Heart left ventricle (tissue), 16 donors: Measurements from ENCODE around the gene COL24A1. TPM values are rescaled to one million over a fixed set of nuclear protein-coding genes. Genes with fewer than 3 reads are reported as not detected.
A peak's percentile ranks its signal among the peaks of the same experiment; 100 is the strongest.

Experiments
- ATAC-seq, 4 donors: fragments of 200-7000 bp; cut with Tn5 transposase; one replicate each; pipeline ENCODE4 v1.9.1; 2020 to 2022; ENCODE audit warnings: moderate library complexity in 4 of 4, mild to moderate bottlenecking in 3 of 4, moderate number of reproducible peaks in 1 of 4
- DNase-seq, 5 donors: peaks; one replicate each; pipeline ENCODE4 v3.0.0-alpha.2; 2020
- H3K27ac ChIP-seq, 12 donors: fragments of 200-600 bp; sonication (generic) in 4 of 12; one replicate each; pipeline versions ENCODE4 v1.5.0 to v1.8.0; 2016 to 2022; ENCODE audit warnings: mild to moderate bottlenecking in 2 of 12
- H3K27me3 ChIP-seq, 9 donors: fragments of 200-600 bp; sonication (generic) in 2 of 9; one replicate each; pipeline versions ENCODE4 v1.5.1 to v1.8.0; 2016 to 2022; ENCODE audit warnings: mild to moderate bottlenecking in 3 of 9
- H3K36me3 ChIP-seq, 9 donors: fragments of 200-600 bp; sonication (generic) in 2 of 9; one replicate each; pipeline versions ENCODE4 v1.5.0 to v1.8.0; 2018 to 2022; ENCODE audit warnings: mild to moderate bottlenecking in 2 of 9
- H3K4me1 ChIP-seq, 12 donors: fragments of 200-600 bp; sonication (generic) in 4 of 12; one replicate each; pipeline versions ENCODE4 v1.5.0 to v1.8.0; 2016 to 2022; ENCODE audit warnings: mild to moderate bottlenecking in 3 of 12
- H3K4me3 ChIP-seq, 12 donors: fragments of 200-600 bp; sonication (generic) in 4 of 12; one replicate each; pipeline versions ENCODE4 v1.5.0 to v1.8.0; 2017 to 2022; ENCODE audit warnings: mild to moderate bottlenecking in 9 of 12, moderate library complexity in 4 of 12
- H3K9me3 ChIP-seq, 12 donors: fragments of 200-600 bp; sonication (generic) in 4 of 12; one replicate each; pipeline versions ENCODE4 v1.5.0 to v1.8.0; 2016 to 2022; ENCODE audit warnings: mild to moderate bottlenecking in 1 of 12
- POLR2A ChIP-seq, 2 donors: fragments of 450-650 bp; IDR thresholded peaks; one replicate each; pipeline ENCODE4 v1.6.1; 2017; ENCODE audit warnings: antibody characterized with exemption in 2 of 2, mild to moderate bottlenecking in 2 of 2, moderate library complexity in 2 of 2
- WGBS, 4 donors: extraction: QIAGEN DNeasy Blood & Tissue Kit in 2 of 4; methylation state at CpG; one replicate each; pipeline versions ENCODE4 v1.1.5 to v1.1.7; 2013 to 2018; 5-methylcytosine and 5-hydroxymethylcytosine counted together
- intact Hi-C, 10 donors: fragments of 100-400 bp; cut with DNase I; formaldehyde crosslinking; loops; one replicate each; pipeline versions ENCODE4 v1.11.1 to v1.14.2; 2022
- polyA plus RNA-seq, 2 donors: library from polyadenylated mRNA; stranded (reverse); fragments of 200-250 nt; gene quantifications; one replicate each; pipeline ENCODE4 v1.2.3, GENCODE V29; 2013
- total RNA-seq, 9 donors: library from RNA; depleted of rRNA in 2 of 9; stranded (reverse); fragments of >200 nt in 2 of 9; fragmentation: NEBNext Ultra II Directional in 3 of 9; extraction: Animal tissue kit (Norgen Biotek cat#: 25700) in 3 of 9; gene quantifications; one replicate each; pipeline versions ENCODE4 v1.1.0 to v1.2.4, GENCODE V29; 2016 to 2023
- TF ChIP-seq, protein P1 (sequence below), 12 donors: fragments of 200-600 bp; sonication (generic) in 4 of 12; IDR thresholded peaks; one replicate each; pipeline versions ENCODE4 v1.5.0 to v1.8.0; 2018 to 2022; ENCODE audit warnings: antibody characterized with exemption in 12 of 12, mild to moderate bottlenecking in 5 of 12
- donor health status: ischemic (EF 13 %, LVEDD 7.1; RV severe dilation, severe dysfunction).
- donor health status: healthy with polysubstance abuse.
- donor health status: DM: no; HTN: yes; CAD: no.
- donor health status: DM: no; HTN: no; CAD: no.
- donor health status: ischemic (EF 25% LVEDD 6.9; RV normal size, moderate dysfunction).
- donor health status: ischemic (EF 25% LVEDD 5.7; RV mildly dilated, moderate dysfunction).
- donor health status: healthy.
- donor health status: DM: yes; HTN: yes; CAD: no.
- donor health status: ischemic (EF 35%, LVEDD 5.7; RV mildly dilated, moderate dysfunction).
- donor health status: nonischemic (EF 11% LVEDD 7.7; RV severe dilation, severe dysfunction).
- donor health status: DM: yes; HTN: yes; CAD: no.
- donor health status: PGD.
- donor health status: ischemic (EF 29% LVEDD 5.4; RV normal size, mild dysfunction).
- donor health status: nonischemic (EF 23%, LVEDD 6.1; RV moderate dilation, normal function).

COL24A1 gene
- total and polyA plus RNA-seq, 11 donors: 0.07 to 2.8 (median 0.40) TPM

DNA sequence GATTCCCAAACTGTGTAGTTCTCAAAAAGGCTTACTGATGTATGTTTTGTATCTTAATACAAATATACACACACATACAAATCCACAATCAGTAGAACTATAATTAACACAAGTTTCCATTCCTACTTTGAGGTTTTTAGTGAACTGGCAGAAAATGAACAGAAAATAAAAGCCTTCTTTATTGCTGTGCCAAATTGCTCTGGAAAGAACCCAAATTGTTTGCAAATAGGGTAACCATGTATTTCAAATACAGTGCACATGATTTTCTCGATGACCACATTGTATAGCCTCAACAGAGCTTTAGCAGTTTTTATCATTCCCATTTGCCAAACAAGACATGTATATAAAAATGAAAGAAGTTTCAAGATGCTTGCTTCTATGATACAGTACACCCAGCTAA is 173.3 kb downstream of the COL24A1 start:
- DNase-seq (no peak), ATAC-seq (no peak)
- WGBS, 4 donors: 49 to 67% (median 63%) methylated on average over 1 of the region's 1 CpG
- no peaks in the 10 kb centered on the region for H3K27me3 ChIP-seq
- intact Hi-C loops: no loop called here
- H3K4me1 ChIP-seq: no peaks in the 10 kb centered on the region
- no peak for TF ChIP-seq POLR2A (IDR thresholded peaks at IDR 0.05)
- TF ChIP-seq, protein P1, sequence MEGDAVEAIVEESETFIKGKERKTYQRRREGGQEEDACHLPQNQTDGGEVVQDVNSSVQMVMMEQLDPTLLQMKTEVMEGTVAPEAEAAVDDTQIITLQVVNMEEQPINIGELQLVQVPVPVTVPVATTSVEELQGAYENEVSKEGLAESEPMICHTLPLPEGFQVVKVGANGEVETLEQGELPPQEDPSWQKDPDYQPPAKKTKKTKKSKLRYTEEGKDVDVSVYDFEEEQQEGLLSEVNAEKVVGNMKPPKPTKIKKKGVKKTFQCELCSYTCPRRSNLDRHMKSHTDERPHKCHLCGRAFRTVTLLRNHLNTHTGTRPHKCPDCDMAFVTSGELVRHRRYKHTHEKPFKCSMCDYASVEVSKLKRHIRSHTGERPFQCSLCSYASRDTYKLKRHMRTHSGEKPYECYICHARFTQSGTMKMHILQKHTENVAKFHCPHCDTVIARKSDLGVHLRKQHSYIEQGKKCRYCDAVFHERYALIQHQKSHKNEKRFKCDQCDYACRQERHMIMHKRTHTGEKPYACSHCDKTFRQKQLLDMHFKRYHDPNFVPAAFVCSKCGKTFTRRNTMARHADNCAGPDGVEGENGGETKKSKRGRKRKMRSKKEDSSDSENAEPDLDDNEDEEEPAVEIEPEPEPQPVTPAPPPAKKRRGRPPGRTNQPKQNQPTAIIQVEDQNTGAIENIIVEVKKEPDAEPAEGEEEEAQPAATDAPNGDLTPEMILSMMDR (IDR thresholded peaks at IDR 0.05): no peak
- H3K27ac ChIP-seq: no peak overlapping the region
- peaks cover 0 to 20% (median 0%) of the 10 kb centered on the region in 12 donors for H3K9me3 ChIP-seq
- no peak overlapping the region for H3K4me3 ChIP-seq
- H3K36me3 ChIP-seq: no peaks in the 10 kb centered on the region

DNA sequence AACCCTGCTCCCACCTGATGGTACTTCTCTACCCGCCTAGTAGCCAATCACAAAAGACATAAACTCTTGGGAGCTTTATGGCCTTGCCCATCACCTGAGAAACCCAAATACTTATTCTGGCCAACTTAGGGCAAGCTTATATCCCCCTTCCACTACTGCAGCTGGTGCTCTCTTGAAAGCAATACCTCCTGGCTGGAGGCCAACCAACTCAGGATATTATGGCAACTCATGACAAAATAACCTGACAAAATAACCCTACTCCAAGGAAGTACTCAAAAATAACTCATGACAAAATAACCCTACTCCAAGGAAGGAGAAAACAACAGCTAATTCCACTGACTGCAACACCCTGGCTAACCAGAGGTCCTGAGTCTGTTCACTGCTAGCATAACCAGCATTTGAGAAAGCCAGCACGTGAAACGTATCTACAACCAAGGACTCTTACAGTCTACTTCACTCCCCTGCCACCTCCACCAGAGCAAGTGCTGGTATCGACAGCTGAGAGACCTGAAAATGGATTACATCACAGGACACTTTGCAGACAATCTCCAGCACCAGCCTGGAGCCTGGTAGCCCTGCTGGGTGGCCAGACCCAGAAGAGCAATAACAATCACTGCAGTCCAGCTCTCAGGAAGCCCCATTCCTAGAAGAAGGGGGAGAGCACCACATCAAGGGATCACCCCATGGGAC is 179.9 kb downstream of the COL24A1 start:
- no peaks in the 10 kb centered on the region for H3K36me3 ChIP-seq
- no peak for TF ChIP-seq POLR2A (IDR thresholded peaks at IDR 0.05)
- TF ChIP-seq, protein P1 (IDR thresholded peaks at IDR 0.05): no peak
- intact Hi-C loops: no loop called here
- no peaks in the 10 kb centered on the region for H3K27me3 ChIP-seq
- DNase-seq: no peak
- no peaks in the 10 kb centered on the region for H3K4me1 ChIP-seq
- H3K4me3 ChIP-seq: no peak overlapping the region
- peaks cover 0 to 29% (median 1%) of the 10 kb centered on the region in 12 donors for H3K9me3 ChIP-seq
- 44 to 72% (median 70%) methylated on average over 4 of the region's 4 CpGs for WGBS, 4 donors
- no peak for ATAC-seq
- peak overlapping the region in 1 of 12 donors; percentile 35 for H3K27ac ChIP-seq

DNA sequence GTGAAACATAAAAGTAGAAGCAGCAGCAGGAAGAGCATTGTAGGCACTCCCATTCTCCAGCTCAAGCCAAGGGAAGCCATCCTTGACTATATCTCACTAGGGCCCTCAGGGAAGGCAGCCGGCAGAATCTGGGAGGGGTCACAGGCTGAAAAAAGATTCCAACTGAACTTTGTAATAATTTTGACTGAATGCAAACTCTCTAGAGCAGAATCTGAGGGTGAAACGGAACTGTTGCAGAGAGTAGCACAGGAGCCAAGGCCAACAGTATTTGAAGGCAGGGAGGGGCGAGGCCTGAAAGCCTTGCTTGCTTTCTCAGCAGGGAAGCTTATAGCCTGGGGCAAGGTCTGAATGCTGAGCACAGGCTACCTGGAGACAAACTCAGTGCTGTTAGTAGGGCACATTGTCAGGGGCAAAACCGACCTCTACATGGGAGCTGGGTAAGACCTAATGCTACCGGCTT is 180.6 kb downstream of the COL24A1 start:
- intact Hi-C loops: no loop called here
- H3K4me1 ChIP-seq: no peaks in the 10 kb centered on the region
- H3K36me3 ChIP-seq: no peaks in the 10 kb centered on the region
- 54 to 70% (median 63%) methylated on average over 5 of the region's 5 CpGs for WGBS, 4 donors
- ATAC-seq: peak in 1 of 4 donors; percentile 22
- TF ChIP-seq, protein P1 (IDR thresholded peaks at IDR 0.05): no peak
- TF ChIP-seq POLR2A (IDR thresholded peaks at IDR 0.05): no peak
- peak in 1 of 5 donors; percentile 23 for DNase-seq
- H3K27ac ChIP-seq: peak overlapping the region in 2 of 12 donors; percentile 19 to 35
- H3K27me3 ChIP-seq: no peaks in the 10 kb centered on the region
- no peak overlapping the region for H3K4me3 ChIP-seq
- peaks cover 0 to 29% (median 1%) of the 10 kb centered on the region in 12 donors for H3K9me3 ChIP-seq

DNA sequence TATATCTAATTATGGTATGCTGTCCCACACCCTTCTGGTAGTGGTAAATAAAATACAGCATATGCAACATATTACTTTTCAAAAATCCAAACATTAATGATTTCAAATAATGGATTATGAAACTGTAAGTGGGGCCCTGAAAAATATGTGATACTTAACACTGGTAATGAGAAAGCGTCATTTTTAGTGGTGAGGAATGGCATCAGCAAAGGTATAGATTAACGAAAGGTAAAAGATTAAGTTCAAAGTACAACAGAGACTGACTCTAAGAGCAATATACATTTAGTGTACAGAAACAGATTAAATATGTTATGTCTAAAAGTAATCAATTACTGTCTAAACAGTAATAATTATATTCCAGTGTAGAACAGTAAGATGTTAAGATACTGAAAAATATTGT is 194.1 kb downstream of the COL24A1 start:
- WGBS, 4 donors: 91 to 97% (median 94%) methylated on average over 2 of the region's 2 CpGs
- no peaks in the 10 kb centered on the region for H3K27me3 ChIP-seq
- intact Hi-C loops: no loop called here
- no peaks in the 10 kb centered on the region for H3K36me3 ChIP-seq
- no peak overlapping the region for H3K4me3 ChIP-seq
- ATAC-seq (no peak), DNase-seq (no peak)
- H3K27ac ChIP-seq: no peak overlapping the region
- no peaks in the 10 kb centered on the region for H3K4me1 ChIP-seq
- H3K9me3 ChIP-seq: no peaks in the 10 kb centered on the region
- TF ChIP-seq POLR2A (IDR thresholded peaks at IDR 0.05): no peak
- TF ChIP-seq, protein P1 (IDR thresholded peaks at IDR 0.05): no peak
